H1 (cell line): ENCODE measurements around the gene ZNF490. TPM values are rescaled to one million over a fixed set of nuclear protein-coding genes. Genes with fewer than 3 reads are reported as not detected.

Source experiments
- CTBP2 ChIP-seq: IDR thresholded peaks from 2 replicates; pipeline ENCODE4 v1.7.0; 2011; ENCODE audit warnings: borderline replicate concordance, mild to moderate bottlenecking, moderate library complexity, mixed read lengths, low read length; ENCODE audit not compliant: insufficient read depth, insufficient read length
- FOSL1 ChIP-seq: IDR thresholded peaks from 2 replicates; pipeline ENCODE4 v1.6.1; 2011; ENCODE audit warnings: mild to moderate bottlenecking, low read depth, low read length, moderate library complexity; ENCODE audit not compliant: insufficient read depth
- HDAC6 ChIP-seq: IDR thresholded peaks from one replicate; pipeline ENCODE4 v1.7.1; 2012; ENCODE audit warnings: low read depth, mild to moderate bottlenecking, inconsistent platforms, low read length, moderate library complexity
- SIRT6 ChIP-seq: IDR thresholded peaks from one replicate; pipeline ENCODE4 v1.7.1; 2012; ENCODE audit warnings: low read length, inconsistent platforms
- polyA plus RNA-seq, 7 experiments: library from polyadenylated mRNA; depleted of rRNA in 3 of 7; stranded (reverse) in 5 of 7; unstranded in 2 of 7; fragments of >200 nt in 5 of 7; fragments of 200-250 nt in 2 of 7; gene quantifications; 1 replicate in 5 of 7; 2 replicates in 1 of 7; 4 replicates in 1 of 7; pipeline versions ENCODE4 v1.2.1 to v1.2.3, GENCODE V29; 2011 to 2013; ENCODE audit warnings: missing spikeins in 2 of 7, mixed read lengths in 2 of 7
- total RNA-seq: library from RNA; stranded (reverse); fragmentation: NEBNext Ultra II Directional; extraction: Animal tissue kit (Norgen Biotek cat#: 25700); gene quantifications from 2 replicates; pipeline ENCODE4 v1.2.1, GENCODE V29; 2021

The ZNF490 gene
- total and polyA plus RNA-seq, 2 of the 8 experiments (the other 6 are each of a cell fraction or from before 2014, with no cell fraction given): 1.7 to 9.0 TPM

GRCh38 chr19:12652219-12652618, 41.6 kb upstream of the ZNF490 start (continued):
- TF ChIP-seq CTBP2: no peak
- TF ChIP-seq HDAC6: no peak
- TF ChIP-seq SIRT6: no peak
- no peak for TF ChIP-seq FOSL1
